ENCODE results near the gene SLX4IP.

GRCh38 chr20:10576411-10577090 lies 141.4 kb downstream of the SLX4IP start:
- TF ChIP-seq, protein P1, sequence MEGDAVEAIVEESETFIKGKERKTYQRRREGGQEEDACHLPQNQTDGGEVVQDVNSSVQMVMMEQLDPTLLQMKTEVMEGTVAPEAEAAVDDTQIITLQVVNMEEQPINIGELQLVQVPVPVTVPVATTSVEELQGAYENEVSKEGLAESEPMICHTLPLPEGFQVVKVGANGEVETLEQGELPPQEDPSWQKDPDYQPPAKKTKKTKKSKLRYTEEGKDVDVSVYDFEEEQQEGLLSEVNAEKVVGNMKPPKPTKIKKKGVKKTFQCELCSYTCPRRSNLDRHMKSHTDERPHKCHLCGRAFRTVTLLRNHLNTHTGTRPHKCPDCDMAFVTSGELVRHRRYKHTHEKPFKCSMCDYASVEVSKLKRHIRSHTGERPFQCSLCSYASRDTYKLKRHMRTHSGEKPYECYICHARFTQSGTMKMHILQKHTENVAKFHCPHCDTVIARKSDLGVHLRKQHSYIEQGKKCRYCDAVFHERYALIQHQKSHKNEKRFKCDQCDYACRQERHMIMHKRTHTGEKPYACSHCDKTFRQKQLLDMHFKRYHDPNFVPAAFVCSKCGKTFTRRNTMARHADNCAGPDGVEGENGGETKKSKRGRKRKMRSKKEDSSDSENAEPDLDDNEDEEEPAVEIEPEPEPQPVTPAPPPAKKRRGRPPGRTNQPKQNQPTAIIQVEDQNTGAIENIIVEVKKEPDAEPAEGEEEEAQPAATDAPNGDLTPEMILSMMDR (IDR thresholded peaks at IDR 0.05), result no peak
- no peak for TF ChIP-seq POLR2A (IDR thresholded peaks at IDR 0.05)
